COR-L47 (cell line): Measurements from ENCODE around the gene SH3TC1.

Source experiments
- DNase-seq: peaks from one replicate; lab custom pipeline; 2025; lab: John Stamatoyannopoulos, UW

SH3TC1 gene

GRCh38 chr4:8263397-8263796, 64.3 kb downstream of the SH3TC1 start:
- no peak for DNase-seq

- no peak for DNase-seq
Measured at GRCh38 chr4:8264106-8264505, 65.0 kb downstream of the SH3TC1 start.

- no peak for DNase-seq
Measured at GRCh38 chr4:8265171-8265929, 66.3 kb downstream of the SH3TC1 start.

GRCh38 chr4:8266088-8266487, 67.0 kb downstream of the SH3TC1 start:
- DNase-seq = no peak

- no peak for DNase-seq
Measured at GRCh38 chr4:8266508-8266907, 67.4 kb downstream of the SH3TC1 start.

- peak; percentile 9 for DNase-seq
Measured at GRCh38 chr4:8267077-8267476, 68.0 kb downstream of the SH3TC1 start.

- no peak for DNase-seq
Measured at GRCh38 chr4:8268211-8268610, 69.1 kb downstream of the SH3TC1 start.

- DNase-seq = no peak
Measured at GRCh38 chr4:8268901-8269534, 69.9 kb downstream of the SH3TC1 start.

- peak; percentile 35 for DNase-seq
Measured at GRCh38 chr4:8269535-8270417, 70.7 kb downstream of the SH3TC1 start, which contains the start of gene HTRA3. Gene HTRA3 (plus strand): TSS chr4:8269754. CDS start chr4:8269969, 215 bp downstream.

- DNase-seq = no peak
Measured at GRCh38 chr4:8270418-8270771, 71.3 kb downstream of the SH3TC1 start.

- DNase-seq = no peak
Measured at GRCh38 chr4:8270912-8271815, 72.1 kb downstream of the SH3TC1 start.

GRCh38 chr4:8271821-8272220, 72.7 kb downstream of the SH3TC1 start:
- no peak for DNase-seq

- no peak for DNase-seq
Measured at GRCh38 chr4:8272472-8273428, 73.7 kb downstream of the SH3TC1 start.

GRCh38 chr4:8273450-8273849, 74.4 kb downstream of the SH3TC1 start:
- DNase-seq = no peak

GRCh38 chr4:8274066-8274652, 75.1 kb downstream of the SH3TC1 start:
- DNase-seq = no peak

GRCh38 chr4:8274765-8275547, 75.9 kb downstream of the SH3TC1 start:
- no peak for DNase-seq

GRCh38 chr4:8275548-8275910, 76.4 kb downstream of the SH3TC1 start:
- no peak for DNase-seq

- no peak for DNase-seq
Measured at GRCh38 chr4:8276358-8277240, 77.5 kb downstream of the SH3TC1 start.
